ENCODE measurements around the gene OR8I2. TPM values are rescaled to one million over a fixed set of nuclear protein-coding genes. Genes with fewer than 3 reads are reported as not detected.

Gene OR8I2
- not detected for total RNA-seq

DNA sequence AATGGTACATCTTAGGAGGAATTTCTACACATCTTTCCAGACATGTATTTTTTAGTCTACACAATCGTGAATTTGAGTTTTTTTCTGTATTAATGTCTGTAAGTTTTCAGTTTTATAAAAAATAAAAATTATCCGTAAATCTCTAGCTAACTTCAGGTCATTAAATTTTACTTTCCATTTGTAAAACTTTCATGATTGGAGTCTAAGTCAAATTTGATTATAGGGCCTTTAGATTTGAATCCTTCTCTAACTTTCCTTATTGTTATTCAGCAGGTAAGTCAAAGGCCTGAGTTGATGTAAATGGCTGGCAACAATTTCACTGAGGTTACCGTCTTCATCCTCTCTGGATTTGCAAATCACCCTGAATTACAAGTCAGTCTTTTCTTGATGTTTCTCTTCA is at the start of gene OR8I2:
Gene OR8I2 (plus strand): TSS at position 301 of the 400 bp plus-strand sequence. CDS start 0 bp downstream, at position 301.

DNA sequence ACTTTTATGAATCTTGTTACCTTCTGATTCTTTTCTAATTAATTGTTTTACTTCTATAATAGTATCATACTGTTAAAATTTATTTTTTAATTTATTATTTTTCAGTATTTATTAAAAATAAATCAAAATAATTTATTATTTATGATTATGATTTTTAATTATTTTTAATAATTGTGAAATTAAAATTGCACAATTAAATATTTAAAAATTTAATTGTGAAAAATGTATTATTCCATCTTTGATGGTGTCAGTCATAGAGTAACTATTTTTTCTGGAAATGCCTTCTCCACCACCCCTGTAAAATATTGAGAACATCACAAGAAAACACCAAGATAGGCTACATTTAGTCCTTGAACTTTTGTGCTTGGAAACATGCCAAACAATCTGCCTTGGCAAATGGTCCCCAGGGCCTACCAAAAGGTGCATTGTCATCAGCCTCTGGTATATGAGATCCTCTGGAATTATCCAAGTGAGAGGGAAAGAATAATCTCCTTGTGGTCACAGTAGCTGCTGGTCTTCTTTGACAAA is 10.2 kb downstream of the OR8I2 start, which contains the start of gene OR8H2:
Gene OR8H2 (plus strand): TSS at position 478 of the 528 bp plus-strand sequence. CDS start 1,356 bp downstream, outside the sequence.

DNA sequence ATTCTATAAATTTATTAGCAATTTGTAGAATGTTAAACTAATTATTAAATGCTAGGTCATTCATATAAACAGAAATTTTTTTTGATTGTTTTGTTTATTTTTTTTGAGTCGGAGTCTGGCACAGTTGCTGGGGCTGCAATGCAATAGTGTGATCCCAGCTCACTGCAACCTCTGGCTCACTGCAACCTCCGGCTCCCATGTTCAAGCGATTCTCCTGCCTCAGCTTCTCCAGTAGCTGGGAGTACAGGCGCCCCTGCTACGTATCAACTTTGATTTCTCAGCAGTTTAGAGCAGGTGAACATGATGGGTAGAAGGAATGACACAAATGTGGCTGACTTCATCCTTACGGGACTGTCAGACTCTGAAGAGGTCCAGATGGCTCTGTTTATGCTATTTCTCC is 29.0 kb downstream of the OR8I2 start, which contains the start of gene OR8H3:
Gene OR8H3 (plus strand): TSS at position 301 of the 400 bp plus-strand sequence. CDS start 0 bp downstream, at position 301.

GRCh38 chr11:56140151-56140661 is 47.1 kb downstream of the OR8I2 start, which contains the start of gene OR8J3:
Gene OR8J3, minus strand, starts transcription at chr11:56140201. Its CDS starts 2,483 bp downstream, at chr11:56137718.

Small RNAs within 50 kb of the gene (small RNA-seq; reads per million reads assigned to genes)
- gene OR8I4P, result not detected

Other genes with a start within 250 kb of the OR8I2 start
- not detected for gene TRIM51, start 210.0 kb upstream of the OR8I2 start, total RNA-seq
- not detected for gene OR5W2, start 178.7 kb upstream of the OR8I2 start, total RNA-seq
- gene OR5I1, start 156.9 kb upstream of the OR8I2 start, total RNA-seq, result not detected
- not detected for gene OR10AG1, start 123.4 kb upstream of the OR8I2 start, total RNA-seq
- gene OR5F1, start 98.7 kb upstream of the OR8I2 start, total RNA-seq, result not detected
- gene OR5AS1, start 65.7 kb upstream of the OR8I2 start, total RNA-seq, result not detected
- not detected for gene OR8H2, start 10.4 kb downstream of the OR8I2 start, total RNA-seq
- gene OR8H3, start 29.1 kb downstream of the OR8I2 start, total RNA-seq, result not detected
- gene OR8J3, start 46.9 kb downstream of the OR8I2 start, total RNA-seq, result not detected
- gene OR8K5, start 67.0 kb downstream of the OR8I2 start, total RNA-seq, result not detected
- not detected for gene OR5J2, start 83.3 kb downstream of the OR8I2 start, total RNA-seq
- not detected for gene OR5T2, start 140.9 kb downstream of the OR8I2 start, total RNA-seq
- not detected for gene OR5T3, start 158.9 kb downstream of the OR8I2 start, total RNA-seq
- gene OR5T1, start 180.8 kb downstream of the OR8I2 start, total RNA-seq, result not detected
- not detected for gene OR8H1, start 198.9 kb downstream of the OR8I2 start, total RNA-seq
- gene OR8K3, start 221.8 kb downstream of the OR8I2 start, total RNA-seq, result not detected

All from diencephalon (tissue), 1 donor.